Esophagus squamous epithelium (tissue), 4 donors: ENCODE data around the gene KIF26B.

Experiments
- CTCF ChIP-seq, 6 experiments: fragments of 450-650 bp in 4 of 6; fragments of 200-600 bp in 2 of 6; sonication (generic) in 2 of 6; IDR thresholded peaks; one replicate each; pipeline ENCODE4 v1.5.1; 2016 to 2019; ENCODE audit warnings: antibody characterized with exemption in 6 of 6, mild to moderate bottlenecking in 4 of 6, moderate library complexity in 4 of 6
- POLR2A ChIP-seq, 4 donors: fragments of 450-650 bp; IDR thresholded peaks; one replicate each; pipeline ENCODE4 v1.6.1; 2017; ENCODE audit warnings: antibody characterized with exemption in 4 of 4, mild to moderate bottlenecking in 4 of 4, moderate library complexity in 3 of 4

- TF ChIP-seq CTCF (IDR thresholded peaks at IDR 0.05) (no peak), POLR2A (IDR thresholded peaks at IDR 0.05) (no peak)
Measured at GRCh38 chr1:245588116-245588639, 433.4 kb downstream of the KIF26B start.
